ENCODE measurements around the gene ACER3.

DNA sequence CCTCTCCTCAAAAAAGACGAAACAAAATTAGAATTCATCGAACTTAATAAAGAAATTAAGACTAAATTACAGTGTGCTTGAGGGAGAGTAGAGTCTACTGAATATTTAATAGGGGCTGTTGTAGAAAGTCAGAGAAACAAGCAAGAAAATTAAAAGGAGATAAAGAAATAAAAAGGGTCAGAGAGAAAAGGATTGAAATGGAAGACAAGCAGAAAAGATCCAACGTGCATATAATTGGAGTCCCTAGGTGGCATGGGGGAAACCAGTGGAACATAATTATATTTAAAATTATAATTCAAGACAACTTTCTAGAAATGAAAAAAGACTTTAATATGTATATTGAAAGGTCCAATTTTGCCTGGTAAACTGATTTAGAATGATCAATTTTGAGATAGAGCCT is 74.3 kb downstream of the ACER3 start:
- no peak for TF ChIP-seq CTCF (IDR thresholded peaks at IDR 0.05)
- no peak for TF ChIP-seq POLR2A (IDR thresholded peaks at IDR 0.05)
